HG02678 (cell line): ENCODE measurements around the gene HEBP1.

Source experiments
- ATAC-seq: cut with Tn5 transposase; IDR thresholded peaks from one replicate; pipeline ENCODE4 v1.9.1; 2021; ENCODE audit warnings: mild to moderate bottlenecking, moderate library complexity; ENCODE audit not compliant: unreplicated experiment

The HEBP1 gene

GRCh38 chr12:13024531-13024916 is 24.5 kb upstream of the HEBP1 start:
- ATAC-seq: no peak

DNA sequence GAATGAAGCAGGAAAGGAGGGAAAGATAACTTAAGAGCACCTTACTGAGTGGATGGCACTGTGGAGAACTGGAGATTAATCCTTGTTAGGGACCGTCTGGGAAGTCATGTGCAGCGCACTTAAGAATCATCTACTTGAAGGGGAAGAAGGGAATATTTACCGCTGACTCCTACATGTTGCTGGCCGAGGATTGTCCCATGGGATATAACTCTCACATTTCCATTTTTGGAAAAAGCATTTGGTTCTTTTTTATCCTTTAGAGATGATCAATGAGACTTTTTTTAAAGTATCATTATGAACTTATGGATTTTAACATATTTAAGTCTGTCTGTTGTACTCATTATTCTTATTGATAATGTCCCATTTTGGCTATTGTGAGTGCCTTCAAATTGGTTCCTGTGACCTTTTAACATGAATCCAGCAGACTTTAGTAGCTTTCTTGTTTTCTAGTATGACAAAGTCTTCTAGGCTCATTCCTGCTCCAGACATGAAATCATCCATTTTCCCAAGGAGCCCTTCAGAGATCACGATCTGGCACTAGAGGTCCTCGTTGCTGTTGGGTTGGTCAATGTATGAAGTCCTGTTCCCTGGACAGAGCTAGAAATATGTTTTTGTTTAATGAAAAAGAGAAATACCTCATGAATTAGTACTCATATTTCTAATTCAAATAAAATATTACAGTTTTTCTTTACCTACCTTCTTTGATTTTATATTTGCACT is 23.9 kb upstream of the HEBP1 start:
- ATAC-seq: no peak

DNA sequence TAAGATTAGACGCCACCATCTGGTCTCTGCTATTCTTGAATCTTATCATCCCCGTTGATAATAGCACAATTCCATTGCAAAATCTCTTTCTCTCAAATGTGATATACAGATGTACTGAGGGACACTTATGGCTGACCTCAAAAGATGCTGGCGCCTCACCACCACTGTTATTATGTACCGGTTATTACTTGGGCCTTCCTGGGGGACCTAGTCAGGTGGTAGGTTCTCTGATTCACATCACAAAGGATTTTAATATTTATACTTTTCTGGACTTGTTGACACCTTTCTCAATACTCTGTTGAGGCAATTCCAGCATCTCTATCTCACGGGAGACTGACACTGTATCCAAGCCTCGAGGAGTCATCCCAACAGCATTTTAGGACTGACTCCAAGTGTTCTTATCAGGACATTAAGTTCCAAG is 22.8 kb upstream of the HEBP1 start:
- no peak for ATAC-seq

DNA sequence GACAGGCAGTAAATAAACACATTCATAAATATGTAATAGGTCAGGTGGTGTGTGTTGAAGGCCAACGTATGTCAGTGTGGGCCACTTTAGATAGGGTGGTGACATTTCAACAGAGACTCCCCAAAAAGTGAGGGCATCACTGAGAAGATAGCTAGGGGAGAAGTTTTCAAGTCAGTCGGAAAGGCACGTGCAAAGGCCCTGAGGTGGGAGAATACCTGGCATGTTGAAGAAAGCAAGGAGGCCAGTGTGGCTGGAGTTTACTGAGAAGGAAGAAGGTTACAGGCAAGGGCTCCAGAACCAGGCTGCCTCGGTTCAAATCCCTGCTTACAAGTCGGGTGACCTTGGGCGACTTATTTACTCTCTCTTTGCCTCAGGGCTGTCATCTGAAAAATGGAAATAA is 11.0 kb upstream of the HEBP1 start:
- ATAC-seq: no peak

- no peak for ATAC-seq
Observed at GRCh38 chr12:13008741-13009380, 8.8 kb upstream of the HEBP1 start.

DNA sequence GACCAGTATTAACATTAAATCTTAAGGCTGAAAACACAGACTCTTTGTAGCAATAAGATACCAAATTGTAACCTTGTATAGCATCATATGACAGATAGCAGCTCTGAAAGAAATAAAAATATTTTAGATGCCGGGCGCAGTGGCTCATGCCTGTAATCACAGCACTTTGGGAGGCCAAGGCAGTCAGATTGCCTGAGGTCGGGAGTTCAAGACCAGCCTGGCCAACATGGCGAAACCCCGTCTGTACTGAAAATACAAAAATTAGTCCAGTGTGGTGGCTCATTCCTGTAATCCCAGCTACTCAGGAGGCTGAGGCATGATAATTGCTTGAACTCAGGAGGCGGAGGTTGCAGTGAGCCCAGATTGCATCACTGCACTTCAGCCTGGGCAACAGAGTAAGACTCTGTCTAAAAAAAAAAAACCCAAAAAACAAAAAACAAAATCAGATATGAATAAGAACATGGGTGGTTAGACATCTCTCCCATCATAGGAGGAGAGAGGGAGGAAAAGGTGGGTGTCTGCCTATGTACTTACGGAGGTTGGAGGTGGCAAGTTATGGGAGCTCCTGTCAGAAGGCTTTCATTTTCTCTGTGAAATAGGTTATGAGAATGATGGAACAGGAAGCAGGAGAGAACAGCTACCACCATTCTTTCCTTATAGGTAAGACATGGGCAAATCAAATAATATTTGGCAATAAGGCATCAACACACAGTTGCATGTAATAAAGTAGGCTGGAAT is 7.6 kb upstream of the HEBP1 start:
- no peak for ATAC-seq

DNA sequence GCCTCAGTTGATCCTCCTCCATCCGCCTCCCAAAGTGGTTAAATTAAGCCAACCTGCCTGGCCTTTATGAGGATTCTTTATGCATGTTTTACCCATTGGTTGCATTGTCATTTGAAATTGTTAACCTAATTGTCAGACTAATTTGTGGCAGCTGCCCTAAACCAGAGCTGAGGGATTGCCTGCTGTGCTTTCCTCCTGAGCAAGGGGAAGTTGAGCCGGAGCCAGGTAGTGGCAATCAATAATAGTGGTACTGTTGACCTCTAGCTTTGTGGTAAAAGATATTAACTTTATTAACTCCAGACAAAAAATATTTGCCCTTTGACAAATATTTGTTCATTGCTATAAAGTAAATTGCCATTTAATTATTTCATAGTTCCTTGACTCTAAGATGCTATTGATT is 5.6 kb upstream of the HEBP1 start:
- no peak for ATAC-seq

DNA sequence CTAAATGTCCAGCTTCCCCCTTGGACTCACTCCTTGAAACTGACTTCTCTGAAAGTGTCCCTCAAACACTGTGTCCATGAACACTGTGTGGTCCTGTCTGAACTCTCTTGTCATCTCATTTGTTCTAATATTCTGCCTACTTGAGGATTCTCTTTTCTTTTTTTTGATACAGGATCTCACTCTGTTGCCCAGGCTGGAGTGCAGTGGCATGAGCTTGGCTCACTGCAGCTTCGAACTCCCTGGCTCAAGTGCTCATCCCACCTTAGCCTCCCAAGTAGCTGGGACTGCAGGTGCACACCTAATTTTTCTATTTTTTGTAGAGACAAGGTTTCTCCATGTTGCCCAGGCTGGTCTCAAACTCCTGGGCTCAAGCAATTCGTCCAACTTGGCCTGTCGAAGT is 4.9 kb upstream of the HEBP1 start:
- no peak for ATAC-seq

DNA sequence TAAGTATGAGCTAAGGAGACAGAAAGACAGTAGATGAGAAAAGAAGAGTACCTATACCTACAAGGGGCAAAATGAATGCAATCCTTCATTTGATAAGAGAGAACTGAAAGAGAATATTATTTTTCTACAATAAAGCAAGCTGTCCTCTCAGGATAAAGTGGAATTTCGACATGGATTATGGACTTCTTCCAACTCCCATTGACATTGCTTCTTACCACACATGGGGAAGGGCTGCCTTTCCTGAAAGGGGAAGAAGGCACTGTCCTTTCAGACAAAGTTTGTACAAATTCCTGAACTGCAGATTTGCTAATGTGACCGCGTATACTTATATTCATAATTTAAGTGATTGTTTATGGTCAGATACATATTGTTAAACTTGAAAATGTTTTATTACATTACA is 4.3 kb upstream of the HEBP1 start:
- ATAC-seq: no peak

DNA sequence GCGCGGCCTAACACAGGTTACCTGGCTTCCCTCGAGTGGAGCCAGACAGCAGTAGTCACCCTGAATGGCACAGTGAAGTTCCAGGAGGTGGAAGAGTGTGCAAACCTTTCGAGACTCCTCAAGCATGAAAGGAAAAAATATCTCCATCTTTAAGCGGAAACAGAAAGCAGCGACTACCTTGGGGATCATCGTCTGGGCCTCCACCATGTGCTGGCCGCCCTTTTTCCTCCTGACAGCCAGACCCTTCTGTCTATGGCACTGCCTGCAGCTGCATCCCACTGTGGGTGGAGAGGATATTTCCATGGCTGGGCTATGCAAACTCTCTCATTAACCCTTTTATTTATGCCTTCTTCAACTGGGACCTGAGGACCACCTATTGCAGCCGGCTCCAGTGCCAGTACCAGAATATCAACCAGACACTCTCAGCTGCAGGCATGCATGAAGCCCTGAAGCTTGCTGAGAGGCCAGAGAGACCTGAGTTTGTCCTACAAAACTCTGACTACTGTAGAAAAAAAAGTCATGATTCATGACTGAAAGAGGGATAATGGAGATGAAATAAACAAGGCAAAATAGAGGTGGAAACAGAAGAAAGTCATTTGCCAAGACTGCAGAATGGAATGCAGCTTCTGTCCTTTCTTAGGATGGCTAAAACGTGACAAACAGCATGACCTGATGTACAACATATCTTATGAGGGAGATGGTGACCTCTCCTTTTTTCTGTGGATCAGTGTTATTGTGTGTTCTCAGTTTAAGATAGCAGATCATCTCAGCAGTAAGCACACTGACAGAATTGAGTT is 2.4 kb upstream of the HEBP1 start:
- no peak for ATAC-seq

- ATAC-seq: no peak
Observed at GRCh38 chr12:13001775-13002040, 1.6 kb upstream of the HEBP1 start.

DNA sequence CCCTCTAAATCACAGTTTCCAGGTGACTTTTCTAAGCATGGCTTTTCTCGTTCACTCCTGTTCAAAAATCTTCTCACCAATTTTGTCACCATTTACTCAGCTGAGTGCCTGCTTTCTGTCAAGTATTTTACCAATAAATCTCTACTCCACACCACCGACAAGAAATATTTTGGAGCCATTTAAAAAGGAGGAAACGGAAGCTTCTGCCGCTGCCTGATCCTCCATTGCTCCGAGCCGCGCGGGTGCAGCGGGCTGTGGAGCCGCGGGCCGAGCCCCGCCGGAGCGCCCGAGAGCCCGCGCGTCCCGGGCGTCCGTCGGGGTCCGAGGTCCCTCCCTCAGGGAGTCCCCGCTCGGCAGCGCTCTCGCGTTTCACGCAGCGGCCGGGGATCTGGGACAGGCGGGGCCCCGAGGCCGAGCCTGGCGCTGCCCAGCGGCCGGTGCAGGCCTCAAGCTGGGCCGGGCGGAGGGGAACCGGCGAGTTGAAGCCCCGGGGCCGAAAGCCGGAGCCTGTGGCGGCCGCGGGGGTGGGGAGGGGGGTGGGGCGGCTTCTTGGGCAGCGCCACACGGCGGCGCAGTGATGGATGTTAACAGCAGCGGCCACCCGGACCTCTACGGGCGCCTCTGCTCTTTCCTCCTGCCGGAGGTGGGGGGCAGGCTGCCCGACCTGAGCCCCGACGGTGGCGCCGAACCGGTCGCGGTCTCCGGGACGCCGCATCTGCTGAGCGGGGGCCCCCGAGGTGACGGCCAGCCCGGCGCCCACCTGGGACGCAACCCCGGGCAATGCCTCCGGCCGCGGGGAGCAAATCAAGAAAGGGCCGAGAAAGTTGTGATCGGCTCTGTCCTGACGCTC is 1.1 kb upstream of the HEBP1 start:
- ATAC-seq: peak; percentile 30

DNA sequence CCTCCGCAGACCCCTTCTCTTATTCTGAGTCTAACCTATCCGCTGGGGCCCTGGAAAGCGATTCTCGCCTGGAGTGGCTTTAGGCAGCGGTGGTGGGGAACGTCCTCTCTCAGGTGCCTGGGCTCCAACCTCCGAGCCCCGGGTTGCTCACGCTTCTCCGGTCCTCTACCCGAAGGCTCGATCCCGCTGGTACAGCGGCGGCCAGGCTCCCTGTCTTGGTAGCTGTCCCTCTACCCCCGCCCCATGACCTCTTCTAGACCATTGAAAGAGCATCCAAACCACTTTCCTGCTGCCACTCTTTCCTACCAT is 505 bp upstream of the HEBP1 start:
- peak; percentile 23 for ATAC-seq

GRCh38 chr12:12999271-12999958 is 650 bp downstream of the HEBP1 start:
- ATAC-seq: no peak

DNA sequence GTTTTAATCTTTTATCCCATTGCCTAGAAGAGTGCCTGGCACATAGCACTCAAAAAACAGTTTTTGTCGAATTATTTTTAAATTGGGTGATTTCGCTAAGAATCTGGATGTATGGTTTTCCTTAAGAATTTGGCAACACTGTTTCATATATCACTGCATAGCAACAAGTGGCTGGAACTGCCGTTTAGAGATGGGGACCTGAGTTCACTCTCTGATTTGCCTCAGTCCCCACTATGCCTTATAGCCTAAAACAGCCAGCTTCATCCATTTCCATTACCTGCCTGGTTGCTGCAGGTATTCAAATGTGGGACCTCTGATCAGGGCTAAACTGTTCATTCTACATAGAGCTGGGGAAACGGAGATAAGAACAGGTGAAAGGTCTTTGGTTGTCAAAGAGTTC is 1.8 kb downstream of the HEBP1 start:
- no peak for ATAC-seq

GRCh38 chr12:12997734-12998133 is 2.3 kb downstream of the HEBP1 start:
- ATAC-seq: no peak

GRCh38 chr12:12997156-12997555 is 2.9 kb downstream of the HEBP1 start:
- no peak for ATAC-seq

GRCh38 chr12:12996209-12996608 is 3.9 kb downstream of the HEBP1 start:
- ATAC-seq: no peak

GRCh38 chr12:12995088-12995487 is 5.0 kb downstream of the HEBP1 start:
- ATAC-seq: no peak

DNA sequence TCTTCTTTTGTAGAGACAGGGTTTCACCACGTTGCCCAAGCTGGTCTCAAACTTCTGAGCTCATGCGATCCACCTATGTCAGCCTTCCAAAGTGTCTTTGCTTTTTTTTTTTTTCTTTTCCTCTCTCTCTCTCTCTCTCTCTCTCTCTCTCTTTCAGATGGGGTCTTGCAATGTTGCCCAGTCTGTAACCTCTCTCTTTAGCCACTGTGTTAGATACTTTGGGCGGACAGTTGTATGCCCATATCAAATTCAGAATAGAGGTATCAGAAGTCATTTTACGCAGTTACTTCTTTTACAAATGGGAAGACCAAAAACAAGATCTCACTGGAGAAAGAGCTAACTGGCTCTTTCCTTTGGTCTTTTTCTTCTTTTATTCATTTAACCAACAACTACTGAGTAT is 6.7 kb downstream of the HEBP1 start:
- ATAC-seq: no peak
